K562 (cell line): Measurements from ENCODE around the gene SPIC. TPM values are rescaled to one million over a fixed set of nuclear protein-coding genes. Genes with fewer than 3 reads are reported as not detected.

Experiments used
- ATAC-seq: fragments of 200-7000 bp; cut with Tn5 transposase; 3 replicates; pipeline ENCODE4 v1.9.1; 2020; ENCODE audit warnings: moderate library complexity
- BruUV-seq: library from RNA; stranded (reverse); fragments of 400-500 nt; replicated peaks from 2 replicates; lab custom pipeline; 2021; lab: Mats Ljungman, UMichigan
- CTCF ChIA-PET: fragments of 300-600 bp; formaldehyde crosslinking; extraction: SDS; loops from one replicate; lab custom pipeline; 2021; ENCODE audit warnings: low intra/inter-chr PET ratio; lab: Yijun Ruan, JAX
- POLR2A ChIA-PET: fragments of 300-600, 350-650 bp; sonication (Branson Sonifier 250); formaldehyde crosslinking; extraction: SDS; loops from one replicate; lab custom pipeline; 2021; ENCODE audit warnings: antibody characterized with exemption, inconsistent platforms; lab: Yijun Ruan, JAX
- DNase-seq, 4 experiments: peaks; one replicate each; pipeline versions ENCODE4 v3.0.0 to v3.0.0-alpha.2; 2011 to 2018; ENCODE audit warnings: low spot score in 3 of 4, mixed read lengths in 3 of 4; ENCODE audit errors: extremely low read depth in 1 of 4
- FAIRE-seq: peaks from 2 replicates; lab custom pipeline; 2011; peaks lifted over from hg19 to GRCh38; lab: Jason Lieb, UNC
- H2AFZ ChIP-seq: 2 replicates; pipeline ENCODE4 v1.6.0; 2011; ENCODE audit warnings: low read depth, low read length, control low read depth, inconsistent platforms
- H3K27ac ChIP-seq: fragments of 200-600 bp; 3 replicates; pipeline ENCODE4 v1.8.0; 2011; ENCODE audit warnings: low read depth, mild to moderate bottlenecking, control low read depth, inconsistent platforms, low read length, moderate library complexity, mixed read lengths; ENCODE audit errors: extremely low read depth
- H3K27me3 ChIP-seq, 2 experiments: fragments of 300-600 bp in 1 of 2; 2 replicates in 1 of 2; 3 replicates in 1 of 2; pipeline versions ENCODE4 v1.6.0 to v1.8.0; 2011; ENCODE audit warnings: inconsistent platforms in 2 of 2, low read length in 2 of 2, mild to moderate bottlenecking in 1 of 2, mixed read lengths in 1 of 2, moderate library complexity in 1 of 2; ENCODE audit not compliant: control insufficient read depth in 2 of 2, insufficient read depth in 2 of 2
- H3K36me3 ChIP-seq: fragments of 300-600 bp; 3 replicates; pipeline ENCODE4 v1.8.0; 2011; ENCODE audit warnings: mild to moderate bottlenecking, low read length, inconsistent platforms; ENCODE audit not compliant: control insufficient read depth, insufficient read depth
- H3K4me1 ChIP-seq, 2 experiments: fragments of 200-600 bp in 1 of 2; replicated peaks in 1 of 2; 2 replicates in 1 of 2; 3 replicates in 1 of 2; pipeline versions ENCODE4 v1.5.1 to v1.8.0; 2011; ENCODE audit warnings: inconsistent platforms in 2 of 2, low read length in 2 of 2, mild to moderate bottlenecking in 1 of 2, mixed read lengths in 1 of 2, moderate library complexity in 1 of 2; ENCODE audit not compliant: control insufficient read depth in 2 of 2, insufficient read depth in 2 of 2
- H3K4me2 ChIP-seq: 2 replicates; pipeline ENCODE4 v1.6.1; 2011; ENCODE audit warnings: low read length, control low read depth, inconsistent platforms, mixed read lengths; ENCODE audit not compliant: insufficient read depth
- H3K4me3 ChIP-seq: fragments of 200-600 bp; sonication (generic), shearing (Covaris generic); 2 replicates; pipeline ENCODE4 v1.5.1; 2016; ENCODE audit warnings: control low read depth, inconsistent platforms
- H3K79me2 ChIP-seq: fragments of 200-600 bp; 3 replicates; pipeline ENCODE4 v1.8.0; 2011; ENCODE audit warnings: low read length, inconsistent platforms; ENCODE audit not compliant: control insufficient read depth, insufficient read depth
- H3K9ac ChIP-seq, 2 experiments: 2 replicates each; pipeline versions ENCODE4 v1.6.0 to v1.6.1; 2011; ENCODE audit warnings: low read depth in 2 of 2, low read length in 2 of 2, control low read depth in 1 of 2, inconsistent platforms in 1 of 2, mild to moderate bottlenecking in 1 of 2, mixed read lengths in 1 of 2; ENCODE audit not compliant: insufficient read depth in 1 of 2
- H3K9me1 ChIP-seq: one replicate; pipeline ENCODE4 v1.6.0; 2011; ENCODE audit warnings: inconsistent platforms, mild to moderate bottlenecking, low read length, moderate library complexity; ENCODE audit not compliant: control insufficient read depth, insufficient read depth
- H3K9me3 ChIP-seq: replicated peaks from 2 replicates; pipeline ENCODE4 v1.5.1; 2011; ENCODE audit warnings: low read depth, low read length, inconsistent platforms; ENCODE audit not compliant: control insufficient read depth, insufficient read depth
- H4K20me1 ChIP-seq: replicated peaks from 2 replicates; pipeline ENCODE4 v1.6.1; 2011; ENCODE audit warnings: low read length, inconsistent platforms, mixed read lengths; ENCODE audit not compliant: control insufficient read depth, insufficient read depth
- ATF7 ChIP-seq: fragments of 450-650 bp; IDR thresholded peaks from 2 replicates; pipeline ENCODE4 v1.7.1; 2014; ENCODE audit warnings: mild to moderate bottlenecking, moderate library complexity
- CHCHD3 ChIP-seq: fragments of 250-450 bp; sonication (Bioruptor Pico); IDR thresholded peaks from 2 replicates; pipeline ENCODE4 v2.1.2; 2022; ENCODE audit warnings: mild to moderate bottlenecking
- HDAC2 ChIP-seq: fragments of 450-650 bp; IDR thresholded peaks from 2 replicates; pipeline ENCODE4 v1.6.1; 2016; ENCODE audit warnings: mild to moderate bottlenecking
- KLF16 ChIP-seq: IDR thresholded peaks from 2 replicates; pipeline ENCODE4 v1.6.1; 2016; ENCODE audit warnings: antibody characterized with exemption
- L3MBTL2 ChIP-seq: fragments of 450-650 bp; IDR thresholded peaks from 2 replicates; pipeline ENCODE4 v1.6.1; 2016; ENCODE audit warnings: mild to moderate bottlenecking, moderate library complexity
- MBD1 ChIP-seq: fragments of 250-450 bp; sonication (Bioruptor Pico); IDR thresholded peaks from 2 replicates; pipeline ENCODE4 v1.8.0; 2022; ENCODE audit warnings: inconsistent platforms
- PURB ChIP-seq: sonication (generic); formaldehyde crosslinking; IDR thresholded peaks from 2 replicates; pipeline ENCODE4 v1.9.0; 2021; ENCODE audit warnings: low read depth, mild to moderate bottlenecking, missing genetic modification reagents
- RCOR1 ChIP-seq, 2 experiments: IDR thresholded peaks; 2 replicates each; pipeline ENCODE4 v1.6.1; 2012; ENCODE audit warnings: low read depth in 2 of 2, low read length in 2 of 2, borderline replicate concordance in 1 of 2, improper control_type of control experiment in 1 of 2
- SIN3B ChIP-seq: fragments of 450-650 bp; IDR thresholded peaks from 2 replicates; pipeline ENCODE4 v1.6.1; 2017; ENCODE audit warnings: low read depth, mild to moderate bottlenecking, moderate library complexity
- SMAD2 ChIP-seq: fragments of 150-350 bp; IDR thresholded peaks from 2 replicates; pipeline ENCODE4 v1.6.1; 2014; ENCODE audit warnings: low read depth, mild to moderate bottlenecking, low read length
- TAL1 ChIP-seq: fragments of 450-650 bp; IDR thresholded peaks from 2 replicates; pipeline ENCODE4 v1.6.1; 2016; ENCODE audit warnings: mild to moderate bottlenecking
- TBP ChIP-seq: optimal IDR thresholded peaks from 2 replicates; pipeline ENCODE3; 2011; ENCODE audit warnings: low read depth, low read length, improper control_type of control experiment
- TCF3 ChIP-seq: sonication (generic); formaldehyde crosslinking; IDR thresholded peaks from 2 replicates; pipeline ENCODE4 v1.4.0; 2020; ENCODE audit warnings: mild to moderate bottlenecking, missing genetic modification reagents
- ZNF143 ChIP-seq: sonication (generic); formaldehyde crosslinking; IDR thresholded peaks from 2 replicates; pipeline ENCODE4 v1.9.0; 2022; ENCODE audit warnings: mild to moderate bottlenecking, missing genetic modification reagents
- ZNF217 ChIP-seq: sonication (generic); formaldehyde crosslinking; IDR thresholded peaks from 2 replicates; pipeline ENCODE4 v1.8.0; 2022; ENCODE audit warnings: mild to moderate bottlenecking, missing genetic modification reagents
- ZNF239 ChIP-seq: fragments of 250-450 bp; sonication (Bioruptor Pico); IDR thresholded peaks from 2 replicates; pipeline ENCODE4 v1.4.0; 2020; ENCODE audit warnings: mild to moderate bottlenecking
- WGBS: fragments of 100-300 bp; shearing (Covaris generic); methylation state at CpG from one replicate; pipeline ENCODE4 v1.1.6; 2016; ENCODE audit warnings: low coverage, mixed read lengths; ENCODE audit not compliant: insufficient coverage; ENCODE audit errors: missing lambda C conversion rate; 5-methylcytosine and 5-hydroxymethylcytosine counted together
- in situ Hi-C: fragments of 300-500 bp; cut with MboI; formaldehyde crosslinking; loops from 4 replicates; pipeline ENCODE4 v1.15.0; 2018; ENCODE audit warnings: inconsistent platforms, mixed read lengths
- intact Hi-C: fragments of 100-400 bp; cut with micrococcal nuclease; formaldehyde crosslinking; loops from 2 replicates; pipeline ENCODE4 v1.14.2; 2022
- polyA plus RNA-seq, 8 experiments: library from polyadenylated mRNA; depleted of rRNA in 4 of 8; stranded (reverse) in 5 of 8; unstranded in 3 of 8; fragments of >200 nt; fragmentation: Nextera tagmentation in 2 of 8; fragmentation: Illumina TruSeq in 1 of 8; extraction: Ambion mirVana in 2 of 8; extraction: Trizol in 1 of 8; gene quantifications; 2 replicates each; pipeline versions ENCODE4 v1.2.1 to v1.2.3, GENCODE V29; 2011 to 2014; ENCODE audit warnings: inconsistent platforms in 1 of 8, missing spikeins in 1 of 8
- total RNA-seq, 7 experiments: library from RNA; depleted of rRNA in 6 of 7; stranded (reverse); fragments of >200 nt in 6 of 7; fragmentation: Illumina TruSeq in 2 of 7; extraction: Trizol in 2 of 7; gene quantifications; 2 replicates each; pipeline versions ENCODE4 v1.2.1 to v1.2.3, GENCODE V29; 2011 to 2021; ENCODE audit warnings: low replicate concordance in 1 of 7
- TF ChIP-seq, protein P1 (sequence below): fragments of 450-650 bp; IDR thresholded peaks from 2 replicates; pipeline ENCODE4 v1.6.1; 2017; ENCODE audit warnings: antibody characterized with exemption
- TF ChIP-seq, protein P2 (sequence below): fragments of 450-650 bp; formaldehyde crosslinking; conservative IDR thresholded peaks from 2 replicates; pipeline ENCODE4 v1.4.0; 2022; ENCODE audit warnings: mild to moderate bottlenecking, missing genetic modification characterization
- TF ChIP-seq, protein P3 (sequence below): fragments of 450-650 bp; formaldehyde crosslinking; IDR thresholded peaks from 2 replicates; pipeline ENCODE4 v1.4.0; 2020; ENCODE audit warnings: mild to moderate bottlenecking, moderate library complexity

SPIC gene
- total and polyA plus RNA-seq, 9 of the 15 experiments (the other 6 are each of a cell fraction or from before 2014, with no cell fraction given): not detected

DNA sequence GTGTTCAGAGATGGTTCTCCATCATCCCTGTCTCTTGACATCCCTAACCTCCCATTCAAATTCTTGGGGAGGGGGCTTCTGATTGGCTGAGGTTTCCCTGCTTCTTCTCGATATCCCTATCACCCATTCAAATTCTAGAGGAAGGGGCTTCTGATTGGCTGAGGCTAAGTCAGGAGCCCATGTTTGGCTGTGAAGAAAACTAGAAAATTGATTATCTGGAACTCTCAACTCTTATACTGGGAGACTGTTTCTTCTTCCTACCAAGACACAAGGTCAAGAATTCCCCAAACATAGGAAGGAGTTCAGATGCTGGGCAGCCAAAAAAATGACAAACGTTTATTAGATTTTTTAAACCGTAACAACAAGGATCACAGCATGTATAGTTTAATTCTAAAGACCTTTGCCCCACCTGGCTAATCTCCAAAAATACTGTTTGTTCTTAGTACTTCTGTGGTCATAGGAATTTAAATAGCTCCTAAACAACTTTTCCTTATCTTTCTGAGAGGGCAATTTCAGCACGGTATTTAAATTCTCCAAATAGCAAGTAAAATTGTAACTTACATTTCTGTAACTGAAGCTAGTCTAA, 26.4 kb downstream of the SPIC start:
- H4K20me1 ChIP-seq: no peaks in the 10 kb centered on the region; the same call in 1 of the 2 replicates
- TF ChIP-seq ZNF217 (CRISPR knock-in tag): no peak
- no peak for TF ChIP-seq HDAC2
- no peak for TF ChIP-seq SIN3B
- TF ChIP-seq RCOR1 (IDR thresholded peaks at IDR 0.05; ENCODE audit: borderline replicate concordance in 1 of 2, low read depth in 2 of 2, low read length in 2 of 2): no peak
- TF ChIP-seq L3MBTL2: no peak
- no peak for TF ChIP-seq ZNF239 (CRISPR knock-in tag)
- TF ChIP-seq, protein P1, sequence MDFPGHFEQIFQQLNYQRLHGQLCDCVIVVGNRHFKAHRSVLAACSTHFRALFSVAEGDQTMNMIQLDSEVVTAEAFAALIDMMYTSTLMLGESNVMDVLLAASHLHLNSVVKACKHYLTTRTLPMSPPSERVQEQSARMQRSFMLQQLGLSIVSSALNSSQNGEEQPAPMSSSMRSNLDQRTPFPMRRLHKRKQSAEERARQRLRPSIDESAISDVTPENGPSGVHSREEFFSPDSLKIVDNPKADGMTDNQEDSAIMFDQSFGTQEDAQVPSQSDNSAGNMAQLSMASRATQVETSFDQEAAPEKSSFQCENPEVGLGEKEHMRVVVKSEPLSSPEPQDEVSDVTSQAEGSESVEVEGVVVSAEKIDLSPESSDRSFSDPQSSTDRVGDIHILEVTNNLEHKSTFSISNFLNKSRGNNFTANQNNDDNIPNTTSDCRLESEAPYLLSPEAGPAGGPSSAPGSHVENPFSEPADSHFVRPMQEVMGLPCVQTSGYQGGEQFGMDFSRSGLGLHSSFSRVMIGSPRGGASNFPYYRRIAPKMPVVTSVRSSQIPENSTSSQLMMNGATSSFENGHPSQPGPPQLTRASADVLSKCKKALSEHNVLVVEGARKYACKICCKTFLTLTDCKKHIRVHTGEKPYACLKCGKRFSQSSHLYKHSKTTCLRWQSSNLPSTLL: no peak
- TF ChIP-seq TAL1: no peak
- no peak for TF ChIP-seq MBD1 (CRISPR knock-in tag)
- no peak for TF ChIP-seq PURB (CRISPR knock-in tag)
- TF ChIP-seq ZNF143 (CRISPR knock-in tag): no peak
- TF ChIP-seq KLF16: no peak
- TF ChIP-seq TCF3: no peak
- TF ChIP-seq, protein P2, sequence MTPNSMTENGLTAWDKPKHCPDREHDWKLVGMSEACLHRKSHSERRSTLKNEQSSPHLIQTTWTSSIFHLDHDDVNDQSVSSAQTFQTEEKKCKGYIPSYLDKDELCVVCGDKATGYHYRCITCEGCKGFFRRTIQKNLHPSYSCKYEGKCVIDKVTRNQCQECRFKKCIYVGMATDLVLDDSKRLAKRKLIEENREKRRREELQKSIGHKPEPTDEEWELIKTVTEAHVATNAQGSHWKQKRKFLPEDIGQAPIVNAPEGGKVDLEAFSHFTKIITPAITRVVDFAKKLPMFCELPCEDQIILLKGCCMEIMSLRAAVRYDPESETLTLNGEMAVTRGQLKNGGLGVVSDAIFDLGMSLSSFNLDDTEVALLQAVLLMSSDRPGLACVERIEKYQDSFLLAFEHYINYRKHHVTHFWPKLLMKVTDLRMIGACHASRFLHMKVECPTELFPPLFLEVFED (CRISPR knock-in tag): no peak
- TF ChIP-seq, protein P3, sequence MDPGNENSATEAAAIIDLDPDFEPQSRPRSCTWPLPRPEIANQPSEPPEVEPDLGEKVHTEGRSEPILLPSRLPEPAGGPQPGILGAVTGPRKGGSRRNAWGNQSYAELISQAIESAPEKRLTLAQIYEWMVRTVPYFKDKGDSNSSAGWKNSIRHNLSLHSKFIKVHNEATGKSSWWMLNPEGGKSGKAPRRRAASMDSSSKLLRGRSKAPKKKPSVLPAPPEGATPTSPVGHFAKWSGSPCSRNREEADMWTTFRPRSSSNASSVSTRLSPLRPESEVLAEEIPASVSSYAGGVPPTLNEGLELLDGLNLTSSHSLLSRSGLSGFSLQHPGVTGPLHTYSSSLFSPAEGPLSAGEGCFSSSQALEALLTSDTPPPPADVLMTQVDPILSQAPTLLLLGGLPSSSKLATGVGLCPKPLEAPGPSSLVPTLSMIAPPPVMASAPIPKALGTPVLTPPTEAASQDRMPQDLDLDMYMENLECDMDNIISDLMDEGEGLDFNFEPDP (CRISPR knock-in tag): no peak
- no peak for TF ChIP-seq ATF7
- TF ChIP-seq SMAD2: no peak
- TF ChIP-seq TBP: no peak
- no peak for TF ChIP-seq CHCHD3 (CRISPR knock-in tag)
- no peaks in the 10 kb centered on the region for H3K4me1 ChIP-seq
- peaks cover 0 to 2% of the 10 kb centered on the region in 2 experiments; a peak in 1 of 5 replicates for H3K27me3 ChIP-seq
- H3K9me1 ChIP-seq: no peaks in the 10 kb centered on the region
- in situ Hi-C loops: no loop called here
- ChIA-PET CTCF (no interaction called here), POLR2A (no interaction called here)
- WGBS: 4% methylated on average over 4 of the region's 4 CpGs
- no peak overlapping the region for H3K4me2 ChIP-seq
- intact Hi-C loops: no loop called here
- ATAC-seq: no peak
- H3K36me3 ChIP-seq: no peaks in the 10 kb centered on the region
- no TSS peak for BruUV-seq
- H3K4me3 ChIP-seq: no peak overlapping the region
- no peak for FAIRE-seq
- no peak overlapping the region for H2AFZ ChIP-seq
- no peaks in the 10 kb centered on the region for H3K9me3 ChIP-seq
- H3K27ac ChIP-seq: no peak overlapping the region
- H3K79me2 ChIP-seq: no peaks in the 10 kb centered on the region
- no peak overlapping the region for H3K9ac ChIP-seq
- no peak for DNase-seq
